ENCODE results near the gene NLGN1.
A peak's percentile ranks its signal among the peaks of the same experiment; 100 is the strongest.

DNA sequence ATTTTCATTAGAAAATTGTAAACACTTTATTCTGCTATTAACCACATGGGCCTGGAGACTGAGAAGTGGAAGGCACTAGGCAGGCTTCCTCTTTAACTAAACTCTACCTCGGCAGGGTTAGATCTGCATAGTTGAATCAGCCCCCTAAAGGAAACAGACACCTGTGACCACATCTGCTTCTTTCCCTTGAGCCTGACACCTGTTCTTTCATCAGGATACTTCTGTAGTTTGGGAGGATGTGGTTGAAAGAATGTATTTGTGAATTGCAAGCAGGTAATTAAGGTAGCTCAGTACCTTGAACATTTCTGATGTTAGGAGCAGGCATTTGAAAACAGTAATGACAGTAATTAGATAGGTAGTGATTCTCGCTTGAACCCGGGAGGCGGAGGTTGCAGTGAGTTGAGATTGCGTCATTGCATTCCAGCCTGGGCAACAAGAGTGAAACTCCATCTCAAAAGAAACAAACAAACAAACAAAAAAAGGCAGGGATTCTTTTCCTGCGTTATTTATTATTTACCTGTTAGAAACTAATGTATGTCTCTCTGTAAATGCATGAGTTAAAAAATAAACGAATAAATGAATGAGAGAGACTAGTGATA is 468.5 kb downstream of the NLGN1 start:
- no peak for TF ChIP-seq CTCF (IDR thresholded peaks at IDR 0.05; ENCODE audit: control extremely low read depth in 1 of 3, insufficient read depth in 1 of 3, low read depth in 1 of 3, low read length in 3 of 3)
- TF ChIP-seq POLR2AphosphoS5 (IDR thresholded peaks at IDR 0.05; ENCODE audit: low read depth, low read length) = no peak
- TF ChIP-seq GABPA (IDR thresholded peaks at IDR 0.05; ENCODE audit: borderline replicate concordance, insufficient read depth, low read length) = no peak
- no peak for TF ChIP-seq NRF1 (IDR thresholded peaks at IDR 0.05; ENCODE audit: low read depth, low read length)
- TF ChIP-seq, protein P1, sequence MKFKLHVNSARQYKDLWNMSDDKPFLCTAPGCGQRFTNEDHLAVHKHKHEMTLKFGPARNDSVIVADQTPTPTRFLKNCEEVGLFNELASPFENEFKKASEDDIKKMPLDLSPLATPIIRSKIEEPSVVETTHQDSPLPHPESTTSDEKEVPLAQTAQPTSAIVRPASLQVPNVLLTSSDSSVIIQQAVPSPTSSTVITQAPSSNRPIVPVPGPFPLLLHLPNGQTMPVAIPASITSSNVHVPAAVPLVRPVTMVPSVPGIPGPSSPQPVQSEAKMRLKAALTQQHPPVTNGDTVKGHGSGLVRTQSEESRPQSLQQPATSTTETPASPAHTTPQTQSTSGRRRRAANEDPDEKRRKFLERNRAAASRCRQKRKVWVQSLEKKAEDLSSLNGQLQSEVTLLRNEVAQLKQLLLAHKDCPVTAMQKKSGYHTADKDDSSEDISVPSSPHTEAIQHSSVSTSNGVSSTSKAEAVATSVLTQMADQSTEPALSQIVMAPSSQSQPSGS (IDR thresholded peaks at IDR 0.05; ENCODE audit: low read length) = peak; percentile 88; the same call in 1 of the 2 replicates
- TF ChIP-seq EZH2 (IDR thresholded peaks at IDR 0.05; ENCODE audit: low read depth, low read length, severe bottlenecking) = no peak
